ENCODE results near the gene FBXO46. TPM values are rescaled to one million over a fixed set of nuclear protein-coding genes. Genes with fewer than 3 reads are reported as not detected.

Gene FBXO46
- 41.6 and 44.7 TPM in 2 replicates for total RNA-seq
- long read RNA-seq = 0 reads

- Mint-ChIP-seq H3K9me3 (ENCODE audit: low read depth) (no peaks in the 10 kb centered on the region), H3K27ac (peak within 1 kb of the TSS; percentile 90), H3K27me3 (no peaks in the 10 kb centered on the region), H3K36me3 (ENCODE audit: insufficient read depth) (no peaks in the 10 kb centered on the region), H3K4me3 (ENCODE audit: low read depth) (peak within 1 kb of the TSS; percentile 90), H3K4me1 (ENCODE audit: low read depth) (peaks cover 12% of the 10 kb centered on the region)
- peak; percentile 92 for DNase-seq (ENCODE audit: low spot score, unreplicated experiment)
- peak; percentile 15 for TF ChIP-seq CTCF (IDR thresholded peaks at IDR 0.05; ENCODE audit: unreplicated experiment)
Measured at GRCh38 chr19:45730368-45731288, at the start of gene FBXO46. Gene FBXO46, minus strand, starts transcription at chr19:45730896. Its CDS starts 17,401 bp downstream, at chr19:45713495.

GRCh38 chr19:45780146-45780447 lies 49.4 kb upstream of the FBXO46 start:
- Mint-ChIP-seq H3K27ac (no peak overlapping the region), H3K36me3 (ENCODE audit: insufficient read depth) (peaks cover 17% of the 10 kb centered on the region), H3K4me1 (ENCODE audit: low read depth) (peaks cover 12% of the 10 kb centered on the region), H3K9me3 (ENCODE audit: low read depth) (no peaks in the 10 kb centered on the region), H3K27me3 (no peaks in the 10 kb centered on the region), H3K4me3 (ENCODE audit: low read depth) (no peak overlapping the region)
- DNase-seq (ENCODE audit: low spot score, unreplicated experiment) = no peak
- no peak for TF ChIP-seq CTCF (IDR thresholded peaks at IDR 0.05; ENCODE audit: unreplicated experiment)

GRCh38 chr19:45779231-45780145 lies 48.8 kb upstream of the FBXO46 start:
- peak; percentile 69 for TF ChIP-seq CTCF (IDR thresholded peaks at IDR 0.05; ENCODE audit: unreplicated experiment)
- Mint-ChIP-seq H3K36me3 (ENCODE audit: insufficient read depth) (peaks cover 22% of the 10 kb centered on the region), H3K27me3 (no peaks in the 10 kb centered on the region), H3K27ac (peak overlapping the region; percentile 79), H3K4me3 (ENCODE audit: low read depth) (peak overlapping the region; percentile 63), H3K9me3 (ENCODE audit: low read depth) (no peaks in the 10 kb centered on the region), H3K4me1 (ENCODE audit: low read depth) (peaks cover 12% of the 10 kb centered on the region)
- DNase-seq (ENCODE audit: low spot score, unreplicated experiment) = peak; percentile 70

- no peak for TF ChIP-seq CTCF (IDR thresholded peaks at IDR 0.05; ENCODE audit: unreplicated experiment)
- no peak for DNase-seq (ENCODE audit: low spot score, unreplicated experiment)
- H3K27ac Mint-ChIP-seq = no peak overlapping the region
- H3K36me3 Mint-ChIP-seq (ENCODE audit: insufficient read depth) = peaks cover 24% of the 10 kb centered on the region
- H3K27me3 Mint-ChIP-seq = no peaks in the 10 kb centered on the region
- no peaks in the 10 kb centered on the region for H3K9me3 Mint-ChIP-seq (ENCODE audit: low read depth)
- no peak overlapping the region for H3K4me3 Mint-ChIP-seq (ENCODE audit: low read depth)
- peaks cover 16% of the 10 kb centered on the region for H3K4me1 Mint-ChIP-seq (ENCODE audit: low read depth)
Measured at GRCh38 chr19:45778010-45778661, 47.4 kb upstream of the FBXO46 start.
